GM19035 (cell line): ENCODE data around the gene INTS4.
"Not testable (repeated sequence)": the region's sequence is repeated elsewhere in the genome, so short reads cannot be mapped to it uniquely, and the experiment has no call there.

Experiments
- ATAC-seq: cut with Tn5 transposase; IDR thresholded peaks from one replicate; pipeline ENCODE4 v1.9.1; 2021; ENCODE audit not compliant: unreplicated experiment

INTS4 gene

DNA sequence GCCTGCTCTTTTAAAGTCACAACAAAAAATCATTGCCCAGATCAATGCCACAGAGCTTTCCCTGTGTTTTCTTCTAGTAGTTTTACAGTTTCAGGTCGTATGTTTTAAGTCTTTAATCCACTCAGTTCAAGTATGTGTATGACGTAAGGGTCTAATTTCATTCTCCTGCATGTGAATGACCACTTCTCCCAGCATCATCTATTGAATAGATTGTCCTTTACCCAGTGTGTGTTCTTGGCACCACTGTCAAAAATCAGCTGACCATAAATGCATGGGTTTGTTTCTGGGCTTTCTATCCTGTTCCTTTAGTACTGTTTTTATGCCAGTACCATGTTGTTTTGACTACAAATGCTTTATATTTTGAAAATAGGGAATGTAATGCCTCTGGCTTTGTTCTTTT is 28.1 kb downstream of the INTS4 start:
- no peak for ATAC-seq

DNA sequence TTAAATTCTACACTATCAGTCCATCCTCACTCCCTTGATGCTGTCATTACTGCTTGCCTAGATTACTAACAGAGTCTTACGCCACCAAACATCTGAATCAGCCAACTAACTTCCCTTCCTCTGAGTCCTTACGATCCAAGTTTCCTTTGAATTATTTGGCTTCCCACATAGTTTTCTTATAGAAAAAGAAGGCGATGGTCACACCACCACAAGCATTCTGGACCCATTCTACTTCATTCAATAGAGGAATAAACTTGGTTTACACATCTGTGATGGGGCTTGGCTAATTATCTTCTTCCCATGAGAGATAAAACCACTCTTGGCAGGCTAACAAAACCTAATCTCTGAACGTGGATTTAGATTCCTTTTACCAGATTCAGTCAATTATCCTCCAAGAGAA is 35.0 kb downstream of the INTS4 start:
- no peak for ATAC-seq

DNA sequence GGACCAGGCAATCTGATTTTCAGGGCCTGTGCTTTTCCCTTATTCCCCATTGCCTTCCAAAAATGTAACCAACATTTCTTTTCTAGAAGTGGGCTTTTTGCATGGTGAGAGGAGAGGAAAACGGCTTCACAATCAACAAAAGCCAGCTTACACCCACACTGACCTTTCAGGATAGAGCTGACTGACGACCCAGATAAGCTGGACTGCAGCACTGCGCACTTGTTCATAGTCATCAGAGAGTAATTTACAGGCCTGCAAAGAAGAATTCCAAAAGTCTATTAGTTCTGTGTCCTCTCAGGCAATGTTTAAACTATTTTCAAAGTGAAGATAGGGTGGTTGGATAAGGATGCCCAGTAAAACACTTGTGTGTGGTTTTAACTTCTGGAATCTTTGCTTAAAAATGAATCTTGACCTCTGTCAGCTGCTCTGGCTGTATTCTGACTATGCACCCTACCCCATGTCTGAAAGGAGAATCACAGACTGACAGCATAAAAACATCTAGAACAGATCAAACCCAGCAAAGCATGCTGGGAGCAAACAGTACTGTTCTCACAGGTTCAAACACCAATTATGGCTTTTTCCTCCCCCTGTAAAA is 35.8 kb downstream of the INTS4 start:
- ATAC-seq: not testable (repeated sequence)

DNA sequence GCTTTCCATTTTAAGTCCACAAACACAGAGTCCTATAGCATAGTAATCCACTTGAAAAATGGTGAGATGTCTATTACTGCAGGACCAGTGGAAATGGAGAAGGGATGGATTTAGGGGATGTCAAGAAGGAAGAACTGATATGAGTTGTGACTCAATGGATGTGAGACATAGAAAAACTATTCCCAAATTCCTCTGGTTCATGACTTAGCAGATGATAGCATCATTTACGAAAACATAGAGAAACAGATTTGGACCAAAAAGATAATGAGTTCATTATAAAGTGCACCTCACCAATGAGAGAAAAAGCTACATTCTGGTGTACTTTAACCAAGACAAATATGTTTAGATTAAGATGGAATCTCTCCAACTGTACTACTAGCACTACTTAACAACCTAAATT is 51.2 kb downstream of the INTS4 start:
- not testable (repeated sequence) for ATAC-seq

DNA sequence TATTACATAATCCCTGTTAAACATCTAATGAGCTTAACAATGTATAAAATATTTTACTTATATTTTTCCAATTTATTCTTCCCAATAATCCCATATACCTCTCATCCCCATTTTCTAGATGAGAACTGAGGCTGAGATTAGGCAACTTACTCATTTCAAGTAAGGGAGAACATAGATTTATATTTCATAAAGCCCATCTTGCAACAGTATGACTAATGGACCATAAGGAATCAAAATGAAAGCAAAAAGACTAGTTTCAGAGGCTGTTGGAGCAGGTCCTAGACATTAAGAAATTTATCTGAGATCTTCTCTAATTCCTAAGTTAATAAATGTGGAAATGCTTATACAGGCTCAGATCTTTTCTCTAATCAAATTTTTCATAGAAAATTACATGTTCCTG is 52.0 kb downstream of the INTS4 start:
- not testable (repeated sequence) for ATAC-seq

DNA sequence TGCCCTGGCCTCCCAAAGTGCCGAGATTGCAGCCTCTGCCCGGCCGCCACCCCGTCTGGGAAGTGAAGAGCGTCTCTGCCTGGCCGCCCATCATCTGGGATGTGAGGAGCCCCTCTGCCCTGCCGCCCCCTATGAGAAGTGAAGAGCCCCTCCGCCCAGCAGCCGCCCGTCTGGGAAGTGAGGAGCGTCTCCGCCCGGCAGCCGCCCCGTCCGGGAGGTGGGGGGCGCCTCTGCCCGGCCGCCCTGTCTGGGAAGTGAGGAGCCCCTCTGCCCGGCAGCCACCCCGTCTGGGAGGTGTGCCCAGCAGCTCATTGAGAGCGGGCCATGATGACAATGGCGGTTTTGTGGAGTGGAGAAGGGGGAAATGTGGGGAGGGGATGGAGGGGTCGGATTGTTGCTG is 60.9 kb downstream of the INTS4 start:
- not testable (repeated sequence) for ATAC-seq

DNA sequence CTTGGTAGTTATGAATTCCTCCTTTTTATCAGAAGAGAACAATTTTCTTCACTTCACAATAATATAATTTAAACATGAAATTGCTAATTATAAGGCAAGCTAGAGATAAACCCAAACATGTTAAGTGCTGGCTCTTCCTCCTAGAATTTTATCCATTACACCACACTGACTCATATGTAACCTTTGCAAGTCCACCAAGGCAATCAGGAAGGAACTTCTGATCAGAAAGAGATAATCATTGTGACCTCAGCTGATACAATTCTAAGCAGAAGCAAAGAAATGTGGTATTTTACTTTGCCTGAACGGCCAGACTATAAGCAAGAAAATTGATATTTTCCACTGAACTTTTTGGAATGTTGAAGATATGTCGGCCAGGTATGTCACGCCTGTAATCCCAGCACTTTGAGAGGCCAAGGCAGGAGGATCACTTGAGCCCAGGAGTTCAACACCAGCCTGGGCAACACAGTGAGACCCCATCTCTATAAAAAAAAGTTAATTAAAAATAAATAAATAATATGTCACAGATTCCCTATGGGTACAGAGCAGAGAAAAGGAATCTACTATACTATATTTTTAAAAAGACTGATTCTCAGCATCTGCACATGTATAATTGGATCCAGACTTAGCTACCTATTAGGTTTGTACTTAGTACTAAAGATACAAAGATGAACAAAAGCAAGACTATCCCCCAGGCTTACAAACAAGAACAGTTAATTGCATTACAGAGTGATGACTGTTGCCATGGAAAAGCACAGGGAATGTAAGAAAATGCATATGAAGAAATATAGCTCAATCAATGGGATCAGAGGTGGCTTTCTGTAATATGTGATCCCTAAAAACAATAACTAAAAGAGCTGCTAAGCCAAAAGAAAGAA is 63.9 kb downstream of the INTS4 start:
- not testable (repeated sequence) for ATAC-seq

DNA sequence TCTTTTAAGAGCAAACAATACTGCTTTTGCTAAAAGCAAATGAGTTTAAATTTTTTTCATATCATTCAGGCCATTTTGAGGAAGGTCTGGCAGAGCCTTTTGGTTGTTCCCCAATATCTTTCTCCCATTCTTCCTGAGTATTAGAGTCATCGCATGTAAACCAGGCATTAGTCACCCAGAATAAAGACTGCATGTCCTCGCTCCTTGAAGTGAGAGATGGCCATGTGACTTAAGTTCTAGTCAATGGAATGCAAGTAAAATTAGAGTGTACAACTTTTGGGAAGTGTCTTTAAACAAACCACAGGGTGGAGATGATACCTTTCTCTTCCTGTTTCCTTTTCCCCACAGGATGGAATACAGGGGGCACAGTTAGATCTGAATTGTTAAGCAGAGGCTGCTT is 76.8 kb downstream of the INTS4 start:
- not testable (repeated sequence) for ATAC-seq

DNA sequence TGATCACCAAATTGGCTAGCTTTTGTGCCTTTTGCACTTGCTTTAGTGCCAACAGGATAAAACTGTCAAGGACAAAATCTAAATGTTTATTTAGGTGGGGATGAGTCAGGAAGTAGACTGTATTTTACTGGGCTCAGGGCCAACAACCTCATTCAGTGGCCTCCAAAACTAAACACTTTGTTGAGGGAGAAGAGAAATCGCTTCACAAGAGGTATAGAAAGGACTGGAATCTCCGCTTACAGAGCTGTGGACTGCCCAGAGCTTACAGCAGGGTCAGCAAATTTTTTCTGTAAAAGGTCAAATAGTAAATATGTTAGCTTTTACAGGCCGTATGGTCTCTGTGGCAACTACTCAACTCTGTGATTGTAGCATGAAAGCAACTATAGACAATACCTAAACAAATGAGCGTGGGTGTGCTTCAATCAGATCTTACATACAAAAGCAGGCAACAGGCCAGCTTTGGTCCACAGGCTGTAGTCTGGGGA is 80.1 kb downstream of the INTS4 start:
- ATAC-seq: not testable (repeated sequence)

DNA sequence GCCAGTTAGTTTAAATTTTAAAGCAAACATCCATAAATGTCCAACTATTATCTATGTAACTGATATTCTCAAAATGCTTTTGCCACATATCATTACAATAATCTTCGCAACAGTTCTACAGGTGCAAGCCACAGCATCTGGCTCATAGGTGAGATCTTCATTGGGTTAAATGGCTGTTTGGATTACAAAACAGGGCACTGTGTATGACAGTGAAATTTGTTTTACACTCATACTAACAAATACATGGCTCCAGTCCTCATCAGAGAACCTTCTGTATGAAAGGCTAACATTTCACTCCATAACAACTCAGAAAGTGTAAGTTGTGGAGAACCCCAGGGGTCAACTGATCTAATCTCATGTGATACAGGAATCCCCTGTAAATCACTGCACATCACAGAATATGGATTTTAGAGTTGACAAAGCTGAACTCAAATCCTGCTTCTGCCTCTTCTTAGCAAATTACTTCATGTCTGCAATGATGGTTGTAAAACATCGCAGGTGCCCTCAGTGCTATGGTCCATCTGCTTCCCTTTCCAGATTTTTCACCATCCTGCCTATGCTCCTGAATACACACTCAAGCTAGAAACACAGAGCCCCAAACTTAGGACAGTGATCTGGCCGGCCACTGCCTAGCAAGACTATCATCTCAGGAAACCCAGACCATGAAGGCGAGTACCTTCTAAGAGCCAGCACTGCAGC is 80.7 kb downstream of the INTS4 start:
- ATAC-seq: not testable (repeated sequence)

DNA sequence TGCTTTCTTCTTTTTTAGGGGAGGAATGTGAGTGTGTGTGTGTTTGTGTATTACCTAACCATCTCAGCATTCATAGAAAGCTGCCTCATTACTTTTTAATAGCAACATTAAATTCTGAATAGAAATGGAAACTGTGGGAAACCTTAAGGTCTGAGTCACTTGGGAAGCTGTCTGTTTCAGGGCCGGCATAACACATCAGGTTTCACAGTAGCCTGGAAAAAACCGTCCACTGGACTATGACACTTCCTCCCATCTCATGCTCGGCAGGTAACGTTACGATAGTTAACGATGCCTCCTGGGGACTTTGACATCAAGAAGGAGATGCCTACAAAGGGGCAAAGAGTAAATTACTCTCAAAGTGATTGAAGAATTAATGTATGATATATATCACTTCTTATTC is 83.6 kb downstream of the INTS4 start:
- not testable (repeated sequence) for ATAC-seq

DNA sequence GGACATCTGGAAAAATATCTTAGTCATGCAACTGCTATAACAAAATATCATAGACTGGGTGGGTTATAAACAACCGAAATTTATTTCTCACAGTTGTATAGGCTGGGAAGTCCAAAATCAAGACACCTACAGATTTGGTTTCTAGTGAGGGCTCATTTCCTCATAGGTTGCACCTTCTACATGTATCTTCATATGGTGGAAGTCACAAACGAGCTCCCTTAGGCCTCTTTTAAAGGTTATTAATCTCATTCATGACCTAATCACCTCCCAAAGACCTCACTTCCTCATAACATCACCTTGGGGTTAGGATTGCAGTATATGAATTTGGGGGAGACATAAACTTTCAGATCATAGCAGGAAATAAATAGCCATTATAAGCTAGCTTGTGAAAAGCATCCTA is 85.2 kb downstream of the INTS4 start:
- ATAC-seq: no peak

DNA sequence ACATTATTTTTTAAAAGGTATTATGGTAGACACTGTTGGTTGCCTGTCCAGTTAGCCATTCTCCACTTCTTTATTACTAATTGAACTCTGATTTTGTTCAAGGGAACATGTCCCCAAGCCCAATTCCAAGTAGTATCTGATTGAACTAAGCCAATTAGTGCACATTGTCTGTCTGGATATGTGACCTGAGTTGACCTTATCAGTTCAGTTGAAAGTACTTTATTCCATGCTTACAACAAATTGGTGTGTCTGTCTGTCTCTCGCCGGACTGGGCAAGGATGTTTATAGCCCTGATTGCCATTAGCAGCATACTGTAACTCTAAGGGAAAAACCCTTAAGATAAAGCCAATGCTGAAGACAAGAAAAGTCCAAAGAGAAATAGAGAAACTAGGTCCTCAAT is 85.6 kb downstream of the INTS4 start:
- no peak for ATAC-seq

DNA sequence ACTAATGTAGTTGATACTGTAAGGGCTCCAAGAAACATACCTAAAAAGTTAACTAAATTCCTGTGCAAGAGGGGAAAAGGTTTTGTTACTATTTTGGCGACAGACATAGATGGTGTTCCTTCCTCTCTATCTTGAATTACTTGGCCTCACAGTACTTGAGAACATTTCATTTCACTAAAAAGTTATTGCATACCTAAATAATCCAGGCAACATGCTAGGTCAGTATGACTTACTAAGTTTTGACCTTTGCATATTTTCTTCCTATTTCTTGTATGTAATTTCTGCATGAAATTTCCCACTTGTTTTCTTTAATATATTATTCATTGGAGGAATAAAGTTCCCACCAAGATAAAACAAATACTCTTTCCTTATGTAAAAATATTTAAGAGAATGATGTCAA is 99.5 kb downstream of the INTS4 start:
- not testable (repeated sequence) for ATAC-seq

DNA sequence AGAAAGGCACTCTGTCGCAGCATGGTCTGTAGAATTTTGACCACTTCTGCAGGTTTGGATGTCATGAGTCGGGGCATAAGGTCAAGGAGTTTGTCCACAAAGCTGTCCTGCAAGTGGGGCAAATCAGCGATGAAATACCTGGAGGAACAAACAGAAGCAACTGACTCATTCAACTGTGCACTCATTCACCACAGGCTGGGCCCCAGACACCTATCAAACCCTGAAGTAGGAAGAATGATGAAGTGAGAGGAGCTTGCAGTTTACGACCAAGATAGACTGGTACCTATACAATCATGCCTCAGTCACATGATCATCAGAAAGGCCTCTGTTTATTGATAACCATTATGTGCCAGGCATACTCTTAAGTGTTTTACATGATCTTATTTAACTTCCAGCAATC is 102.8 kb downstream of the INTS4 start:
- ATAC-seq: not testable (repeated sequence)

DNA sequence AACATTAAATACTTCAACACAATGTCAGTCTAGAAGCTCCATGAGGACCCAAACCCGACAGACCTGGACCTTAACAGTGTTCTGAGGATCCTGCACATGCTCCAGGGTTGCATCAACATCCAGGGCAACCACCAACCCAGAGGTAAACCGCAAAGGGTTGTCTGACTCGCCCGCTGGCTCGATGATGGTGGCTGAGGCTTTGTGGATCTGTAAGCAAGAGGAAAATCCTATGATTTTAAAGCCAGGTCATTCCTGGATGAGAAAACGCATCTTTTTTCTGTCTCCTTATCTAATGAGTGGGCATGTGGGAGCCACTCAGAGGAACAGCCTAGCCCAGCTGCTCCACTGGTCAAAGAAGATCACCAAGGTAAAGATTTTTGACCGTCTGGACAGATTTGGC is 103.2 kb downstream of the INTS4 start:
- not testable (repeated sequence) for ATAC-seq

DNA sequence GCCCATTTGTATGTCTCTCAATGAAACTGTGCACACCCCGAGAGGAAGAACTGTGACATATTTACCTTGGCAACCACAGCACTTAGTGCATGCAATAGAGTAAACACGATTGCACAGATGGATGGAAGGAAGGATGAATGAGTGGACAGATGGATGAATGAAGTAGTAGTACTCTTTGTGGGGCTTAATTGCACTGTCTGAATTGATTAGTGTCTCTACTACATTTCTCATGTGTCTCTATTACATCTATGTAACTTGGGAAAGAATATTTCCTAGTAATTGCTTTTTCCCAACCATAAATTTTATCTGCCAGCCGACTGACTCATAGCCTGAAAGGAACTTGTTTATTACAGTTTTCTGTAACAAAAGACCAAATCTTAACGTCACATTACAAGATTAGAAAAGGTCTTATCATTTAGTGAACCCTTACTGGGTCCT is 103.8 kb downstream of the INTS4 start:
- ATAC-seq: not testable (repeated sequence)

DNA sequence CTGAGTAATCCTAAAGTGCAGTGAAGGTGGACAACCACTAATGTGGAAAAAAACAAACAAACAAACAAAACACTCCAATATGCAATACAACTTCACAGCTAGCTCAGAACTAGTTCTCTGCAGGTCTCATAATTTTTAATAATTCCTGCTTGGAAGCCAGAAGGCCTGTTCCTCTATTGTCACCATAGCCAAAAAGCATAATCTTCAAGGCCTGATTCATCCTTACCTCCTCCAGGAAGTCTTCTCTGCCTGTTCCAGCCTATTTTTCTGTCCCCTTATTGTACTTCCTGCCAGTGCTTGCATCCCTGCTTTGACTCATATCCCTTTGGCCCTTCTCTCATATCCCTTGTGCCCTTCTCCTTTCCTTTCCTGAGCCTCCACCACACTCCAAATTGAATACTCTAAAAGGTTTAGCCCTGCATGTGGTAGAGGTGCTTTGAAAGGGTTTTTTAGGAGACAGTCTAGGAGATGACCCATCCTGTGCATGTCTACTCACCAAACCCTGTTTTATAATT is 104.3 kb downstream of the INTS4 start:
- not testable (repeated sequence) for ATAC-seq

DNA sequence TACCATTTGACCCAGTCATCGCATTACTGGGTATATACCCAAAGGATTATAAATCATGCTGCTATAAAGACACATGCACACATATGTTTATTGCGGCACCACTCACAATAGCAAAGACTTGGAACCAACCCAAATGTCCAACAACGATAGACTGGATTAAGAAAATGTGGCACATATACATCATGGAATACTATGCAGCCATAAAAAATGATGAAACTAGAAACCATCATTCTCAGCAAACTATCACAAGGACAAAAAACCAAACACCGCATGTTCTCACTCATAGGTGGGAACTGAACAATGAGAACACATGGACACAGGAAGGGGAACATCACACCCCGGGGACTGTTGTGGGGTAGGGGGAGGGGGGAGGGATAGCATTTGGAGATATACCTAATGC is 105.4 kb downstream of the INTS4 start:
- ATAC-seq: not testable (repeated sequence)

DNA sequence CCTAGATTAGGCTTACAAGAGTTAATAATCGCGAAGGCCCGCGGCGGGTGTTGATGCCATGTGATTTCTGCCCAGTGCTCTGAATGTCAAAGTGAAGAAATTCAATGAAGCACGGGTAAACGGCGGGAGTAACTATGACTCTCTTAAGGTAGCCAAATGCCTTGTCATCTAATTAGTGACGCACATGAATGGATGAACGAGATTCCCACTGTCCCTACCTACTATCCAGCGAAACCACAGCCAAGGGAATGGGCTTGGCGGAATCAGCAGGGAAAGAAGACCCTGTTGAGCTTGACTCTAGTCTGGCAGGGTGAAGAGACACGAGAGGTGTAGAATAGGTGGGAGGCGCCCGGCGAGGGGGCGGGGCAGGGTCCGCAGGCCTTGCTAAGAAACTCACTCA is 108.1 kb downstream of the INTS4 start:
- ATAC-seq: no peak

DNA sequence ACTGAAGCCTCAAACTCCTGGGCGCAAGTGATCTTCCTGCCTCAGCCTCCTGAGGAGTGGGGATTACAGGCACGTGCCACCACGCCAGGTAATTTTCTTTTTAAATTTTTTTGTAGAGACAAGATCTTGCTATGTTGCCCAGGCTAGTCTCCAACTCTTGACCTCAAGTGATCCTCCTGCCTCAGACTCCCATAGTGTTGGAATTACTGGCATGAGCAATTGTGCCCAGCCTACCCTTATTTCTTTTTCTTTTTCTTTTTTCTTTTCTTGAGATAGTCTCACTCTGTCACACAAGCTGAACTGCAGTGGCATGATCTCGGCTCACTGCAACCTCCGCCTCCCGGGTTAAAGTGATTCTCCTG is 109.7 kb downstream of the INTS4 start:
- no peak for ATAC-seq
